GM21619 (cell line): ENCODE measurements around the gene DENND5A.
"Not testable (repeated sequence)": the region's sequence is repeated elsewhere in the genome, so short reads cannot be mapped to it uniquely, and the experiment has no call there.

ENCODE experiments used
- ATAC-seq: cut with Tn5 transposase; IDR thresholded peaks from one replicate; pipeline ENCODE4 v1.9.1; 2021; ENCODE audit not compliant: unreplicated experiment

DENND5A gene

DNA sequence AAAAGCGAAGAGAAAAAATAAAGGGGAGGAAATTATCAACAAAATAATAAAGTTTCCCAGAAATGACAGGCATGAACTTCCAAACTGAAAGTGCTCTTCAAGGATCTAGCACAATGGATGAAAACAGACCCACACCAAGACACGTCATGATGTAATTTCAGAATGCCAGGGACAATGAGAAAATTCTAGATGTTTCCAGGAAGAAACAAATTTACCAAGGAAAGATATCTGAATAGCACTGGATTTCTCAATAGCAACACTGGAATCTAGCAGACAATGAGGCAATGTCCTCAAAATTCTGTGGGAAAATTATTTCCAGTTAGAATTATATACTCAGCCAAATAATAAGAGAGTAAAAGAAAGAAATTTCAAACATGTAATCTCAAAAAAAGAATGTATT, 46.0 kb downstream of the DENND5A start:
- no peak for ATAC-seq

DNA sequence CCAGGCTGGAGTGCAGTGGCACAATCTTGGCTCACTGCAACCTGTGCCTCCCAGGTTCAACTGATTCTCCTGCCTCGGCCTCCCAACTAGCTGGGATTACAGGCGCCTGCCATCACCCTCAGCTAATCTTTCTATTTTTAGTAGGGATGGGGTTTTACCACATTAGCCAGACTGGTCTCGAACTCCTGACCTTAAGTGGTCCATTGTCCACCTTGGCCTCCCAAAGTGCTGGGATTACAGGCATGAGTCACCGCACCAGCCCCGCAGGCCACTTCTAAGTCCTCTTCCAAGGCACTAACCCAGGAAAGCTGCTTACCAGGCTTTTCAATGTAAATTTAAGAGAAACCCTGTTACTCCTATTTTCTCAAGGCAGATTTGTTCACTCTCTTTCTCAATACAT, 50.4 kb downstream of the DENND5A start:
- ATAC-seq: no peak

DNA sequence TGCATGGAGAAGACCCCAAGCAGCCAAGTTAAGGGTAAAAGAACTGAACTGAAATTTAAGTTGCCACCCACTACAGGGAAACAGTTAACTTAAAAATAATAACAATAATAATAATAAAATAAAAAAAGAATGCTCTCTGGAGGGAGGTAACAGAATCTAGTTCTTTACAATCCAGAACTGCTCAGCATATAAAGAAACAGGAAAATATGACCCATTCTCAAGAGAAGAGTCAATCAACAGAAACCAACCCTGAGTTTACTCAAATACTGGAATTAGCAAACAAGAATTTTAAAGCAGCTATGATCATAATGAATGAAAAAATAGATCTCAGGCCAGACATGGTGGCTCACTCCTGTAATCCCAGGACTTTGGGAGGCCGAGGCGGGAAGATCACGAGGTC, 53.8 kb downstream of the DENND5A start:
- ATAC-seq: no peak

DNA sequence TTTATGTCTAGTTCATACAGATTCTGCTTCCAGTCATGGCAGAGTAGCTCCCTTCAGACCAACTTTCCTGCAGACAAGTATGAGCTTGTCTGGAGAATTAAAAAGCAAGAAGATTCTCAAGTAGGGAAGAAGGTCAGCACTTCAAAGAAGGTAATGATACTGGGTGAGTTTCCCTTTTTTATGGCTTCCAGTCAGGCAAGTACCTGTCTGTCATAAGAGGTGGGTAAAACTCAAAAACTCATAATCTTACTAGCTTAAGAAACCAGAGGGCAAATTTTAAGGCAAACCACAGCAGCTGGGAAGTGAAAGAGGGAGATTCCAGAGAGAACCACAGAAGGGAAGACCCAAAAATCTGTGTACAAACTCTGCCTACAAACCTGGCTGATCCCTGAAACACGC, 54.2 kb downstream of the DENND5A start:
- no peak for ATAC-seq

DNA sequence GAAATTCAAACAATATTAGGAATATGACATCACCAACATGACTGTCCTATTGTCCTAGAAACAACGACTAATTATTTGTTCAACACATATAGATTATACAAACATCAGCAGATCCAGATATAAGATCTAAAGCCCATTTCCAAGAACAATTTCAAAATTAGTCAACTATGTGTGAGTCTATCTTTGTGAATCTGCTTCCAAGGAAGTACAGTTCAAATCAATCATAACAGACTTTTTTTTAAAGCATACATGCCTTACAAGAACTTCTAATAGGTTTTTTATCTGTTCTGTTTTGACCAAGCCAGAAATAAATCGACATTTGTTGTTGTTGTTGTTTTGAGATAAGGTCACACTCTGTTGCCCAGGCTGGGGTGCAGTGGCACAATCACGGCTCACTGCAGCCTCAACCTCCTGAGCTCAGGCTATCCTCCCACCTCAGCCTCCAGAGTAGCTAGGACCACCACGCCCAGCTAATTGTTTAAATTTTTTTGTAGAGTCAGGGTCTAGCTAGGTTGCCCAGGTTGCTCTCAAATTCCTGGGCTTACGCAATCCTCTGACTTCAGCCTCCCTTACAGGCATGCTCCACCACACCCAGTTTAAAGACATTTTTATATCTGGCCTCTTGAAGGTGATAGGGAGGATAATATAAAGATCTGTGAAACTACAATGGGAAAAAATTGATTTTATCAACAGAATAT, 54.8 kb downstream of the DENND5A start:
- no peak for ATAC-seq

DNA sequence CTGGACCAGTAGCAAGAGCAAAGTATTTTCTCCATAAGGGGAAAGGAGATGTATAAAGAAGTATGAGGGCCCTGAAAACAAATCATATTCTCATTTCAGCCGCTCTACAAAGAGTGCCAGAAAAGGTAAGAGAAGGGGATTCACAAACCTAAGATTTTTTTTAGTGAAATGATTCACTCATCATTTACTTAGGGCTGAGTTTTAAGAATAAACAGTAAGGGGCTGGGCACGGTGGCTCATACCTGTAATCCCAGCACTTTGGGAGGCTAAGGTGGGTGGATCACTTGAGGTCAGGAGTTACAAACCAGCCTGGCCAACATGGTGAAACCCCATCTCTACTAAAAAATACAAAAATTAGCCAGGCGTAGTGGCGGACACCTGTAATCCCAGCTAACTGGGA, 55.5 kb downstream of the DENND5A start:
- not testable (repeated sequence) for ATAC-seq

DNA sequence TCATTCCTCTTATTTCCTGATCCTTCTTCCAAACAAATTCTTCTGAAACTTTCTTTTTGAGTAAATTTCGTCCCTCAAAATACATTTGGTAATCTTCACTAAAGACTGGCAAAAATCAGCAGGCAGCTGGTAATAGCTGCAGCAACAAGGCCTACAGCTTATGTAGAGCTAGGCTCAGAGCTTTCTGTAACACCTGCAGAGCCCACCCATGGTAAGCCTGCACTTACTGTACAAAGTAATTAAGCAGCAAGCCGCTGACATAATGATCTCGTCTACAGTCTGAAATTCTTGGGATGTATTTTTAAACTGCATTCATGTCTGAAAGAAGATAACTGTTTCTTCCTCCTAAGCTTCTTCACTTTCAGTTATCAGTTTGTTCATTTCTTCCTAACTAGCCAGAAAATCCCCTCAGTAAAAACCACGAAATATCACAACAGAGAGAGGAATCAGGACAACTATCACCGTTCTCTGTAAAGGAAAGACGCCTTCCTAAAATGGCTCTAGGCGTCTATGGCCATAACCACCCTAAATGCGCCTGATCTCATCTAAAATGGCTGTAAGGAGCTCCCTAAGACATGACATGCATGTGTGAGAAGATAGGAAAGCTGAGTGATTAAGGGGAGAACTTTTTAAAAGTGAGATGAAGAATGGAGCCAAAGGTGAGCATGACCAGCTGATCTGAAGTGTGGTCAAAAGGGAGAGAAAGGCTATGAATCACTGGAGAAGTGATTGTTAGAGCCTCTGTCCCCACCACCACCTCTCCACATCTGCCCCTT, 56.2 kb downstream of the DENND5A start:
- ATAC-seq: no peak

DNA sequence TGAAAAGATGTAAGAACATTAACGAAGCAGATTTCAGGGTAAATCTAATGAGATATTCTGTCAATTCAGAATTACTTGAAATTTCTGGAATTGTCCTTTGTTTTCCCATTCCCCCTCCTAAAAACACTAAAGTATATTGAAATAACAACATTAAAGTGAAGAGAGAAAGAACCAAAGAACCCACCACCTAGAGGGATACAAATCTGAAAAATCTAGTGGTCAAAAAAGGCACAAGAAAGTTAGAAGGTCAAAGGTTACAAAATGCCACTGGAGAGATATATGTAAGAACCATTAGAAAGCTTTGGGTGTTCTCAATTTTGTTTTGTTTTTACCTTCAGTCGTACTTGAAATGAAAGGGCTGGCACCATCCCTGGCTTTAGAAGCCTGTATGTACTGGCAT, 57.9 kb downstream of the DENND5A start:
- ATAC-seq: no peak

DNA sequence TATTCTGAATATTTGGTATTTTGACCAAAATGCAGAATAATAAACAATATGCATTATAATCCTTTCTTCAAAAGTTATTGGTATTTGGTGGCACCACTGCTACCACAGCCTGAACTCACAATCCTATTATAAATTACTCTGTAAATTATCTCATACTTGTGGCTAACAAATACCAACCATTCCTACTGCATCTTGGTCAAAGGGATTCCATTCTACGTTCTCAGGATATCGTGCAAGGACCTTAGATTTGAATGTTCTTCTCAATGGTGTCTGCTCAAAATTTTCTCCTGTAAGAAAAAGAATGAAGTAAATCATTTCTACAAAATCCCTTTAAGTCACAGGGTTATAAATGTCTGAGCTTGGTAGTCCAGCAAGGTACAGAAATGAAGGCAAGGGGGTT, 58.7 kb downstream of the DENND5A start:
- no peak for ATAC-seq

DNA sequence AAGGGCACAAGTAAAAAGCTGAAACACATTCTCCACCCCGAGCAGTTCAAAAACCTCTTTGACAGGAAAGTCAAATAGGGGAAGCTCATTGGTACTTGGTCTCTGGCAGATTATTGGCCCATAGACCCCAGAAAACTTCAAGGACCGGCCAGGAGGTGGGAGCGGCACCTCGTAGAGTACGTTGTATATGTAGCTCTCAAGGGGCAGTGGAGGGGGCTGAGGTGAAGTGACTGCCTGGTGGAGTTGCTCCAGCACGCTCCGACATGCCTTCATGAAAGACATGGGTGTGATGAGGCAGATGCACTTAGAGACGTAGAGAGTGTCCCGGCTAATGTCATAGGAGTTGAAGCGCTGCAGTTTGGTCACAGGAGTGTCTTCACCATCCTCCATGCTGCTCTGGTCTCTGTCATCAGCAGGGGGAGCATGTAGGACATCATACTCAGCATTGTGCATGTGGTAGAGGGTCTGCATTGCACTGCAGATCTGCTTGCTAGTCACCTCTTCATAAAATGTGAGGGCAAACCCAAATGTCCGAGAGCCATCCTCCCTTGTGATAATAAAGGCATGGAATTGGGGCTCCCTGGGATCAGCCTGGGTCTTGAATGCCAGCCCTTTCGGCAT, 61.3 kb downstream of the DENND5A start:
- ATAC-seq: no peak

DNA sequence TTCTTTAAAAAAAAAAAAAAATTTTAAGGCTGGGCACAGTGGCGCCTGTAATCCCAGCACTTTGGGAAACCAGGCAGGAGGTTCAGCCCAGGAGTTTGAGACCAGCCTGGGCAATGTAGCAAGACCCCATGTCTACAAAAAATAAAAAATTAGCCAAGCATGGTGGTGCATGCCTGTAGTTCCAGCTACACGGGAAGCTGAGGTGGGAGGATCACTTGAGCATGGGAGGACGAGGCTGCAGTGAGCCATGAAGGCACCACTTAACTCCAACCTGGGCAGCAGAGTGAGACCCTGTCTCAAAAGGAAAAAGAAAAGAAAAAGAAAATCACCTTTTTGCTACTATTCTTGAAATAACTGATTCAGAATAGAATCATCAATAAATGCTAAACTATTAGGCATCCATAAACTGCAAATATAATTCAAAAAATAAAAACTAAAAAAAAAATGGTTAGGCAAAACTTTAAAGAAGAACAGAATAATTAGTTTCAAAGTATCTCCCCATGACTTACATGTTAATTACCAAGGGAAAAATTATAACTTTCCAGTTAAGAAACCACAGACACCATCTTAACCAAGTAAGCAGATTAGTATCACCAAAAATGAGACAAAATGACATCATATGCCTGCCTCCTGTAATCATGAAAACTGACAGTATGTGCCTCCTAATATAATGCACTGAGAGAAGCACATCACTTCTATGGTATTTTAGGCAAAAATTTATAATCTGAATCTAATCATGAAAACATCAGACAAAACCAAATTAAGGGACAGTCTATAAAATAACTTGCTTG, 63.6 kb downstream of the DENND5A start:
- no peak for ATAC-seq

DNA sequence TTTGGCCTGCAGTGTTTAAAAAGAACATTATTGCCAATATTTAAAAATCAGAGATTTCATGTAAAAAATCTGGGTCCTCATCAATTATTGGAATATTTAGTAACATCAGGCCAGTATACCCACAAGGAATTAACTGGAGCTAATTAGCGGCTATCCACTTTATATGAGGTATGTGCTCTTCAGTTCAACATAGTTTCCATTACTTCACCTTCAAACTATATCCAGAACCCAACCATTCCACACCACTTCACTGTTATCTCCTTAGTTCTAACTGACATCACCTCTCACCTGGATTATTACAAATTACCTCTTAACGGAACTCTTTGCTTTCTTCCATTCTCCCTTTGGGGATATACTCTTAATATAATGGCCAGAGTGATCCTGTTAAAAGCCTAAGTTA, 64.7 kb downstream of the DENND5A start:
- ATAC-seq: no peak

DNA sequence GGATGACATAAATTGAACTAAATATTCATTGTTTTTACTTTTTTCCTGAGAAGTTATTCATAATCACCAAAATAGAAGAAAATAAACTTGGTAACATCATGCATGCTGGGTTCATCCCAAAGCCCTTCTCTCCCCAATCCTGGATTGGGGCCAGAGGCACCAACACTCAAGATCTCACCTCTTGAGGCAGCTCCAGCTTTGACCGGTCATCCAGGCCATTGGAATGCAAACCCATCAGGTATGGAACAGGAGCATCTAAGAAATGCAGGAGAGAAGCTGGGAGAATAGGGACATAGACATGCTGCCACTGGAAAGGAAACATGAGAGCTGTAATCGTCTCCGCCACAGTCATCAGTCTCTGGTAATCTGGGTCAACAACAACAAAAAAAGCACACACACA, 71.8 kb downstream of the DENND5A start:
- no peak for ATAC-seq

DNA sequence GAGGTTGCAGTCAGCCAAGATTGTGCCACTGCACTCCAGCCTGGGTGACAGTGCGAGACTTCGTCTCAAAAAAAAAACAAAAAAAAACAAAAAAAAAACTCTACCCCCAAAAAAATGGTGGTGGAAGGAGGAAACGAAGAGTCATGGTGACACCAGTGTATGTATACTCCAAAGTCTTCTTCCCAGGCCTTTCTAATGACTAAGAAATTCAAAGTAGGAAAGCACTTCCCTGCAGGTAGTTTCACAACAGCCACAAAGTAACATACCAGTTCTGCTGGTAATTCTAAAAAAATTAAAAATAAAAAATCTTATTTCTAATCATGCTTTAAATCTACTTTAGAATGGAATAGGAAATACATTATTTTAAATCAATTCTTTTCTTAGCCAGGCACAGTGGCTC, 72.6 kb downstream of the DENND5A start:
- ATAC-seq: no peak

DNA sequence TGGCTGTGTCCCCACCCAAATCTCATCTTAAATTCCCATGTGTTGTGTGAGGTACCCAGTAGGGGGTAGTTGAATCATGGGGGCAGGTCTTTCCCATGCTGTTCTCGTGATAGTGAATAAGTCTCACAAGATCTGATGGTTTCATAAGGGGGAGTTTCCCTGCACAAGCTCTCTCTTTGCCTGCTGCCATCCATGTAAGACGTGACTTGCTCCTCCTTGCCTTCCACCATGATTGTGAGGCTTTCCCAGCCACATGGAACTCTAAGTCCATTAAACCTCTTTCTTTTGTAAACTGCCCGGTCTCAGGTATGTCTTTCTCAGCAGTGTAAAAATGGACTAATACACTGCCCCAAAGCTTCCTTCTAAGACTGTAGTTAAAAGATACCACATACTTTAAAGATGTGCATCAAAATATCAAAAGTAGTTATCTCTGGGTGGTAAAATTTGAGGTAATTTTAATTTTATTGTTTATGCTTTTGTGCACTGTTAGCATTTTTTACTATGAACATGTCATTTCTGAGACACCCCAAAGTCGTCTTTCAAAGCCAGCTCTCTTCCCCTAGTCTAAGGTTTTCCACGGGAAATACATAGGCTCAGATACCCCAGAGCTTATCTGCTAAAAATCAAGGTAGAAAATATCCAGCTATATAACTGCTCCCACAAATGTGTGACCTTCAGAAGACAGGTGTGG, 74.7 kb downstream of the DENND5A start:
- not testable (repeated sequence) for ATAC-seq

DNA sequence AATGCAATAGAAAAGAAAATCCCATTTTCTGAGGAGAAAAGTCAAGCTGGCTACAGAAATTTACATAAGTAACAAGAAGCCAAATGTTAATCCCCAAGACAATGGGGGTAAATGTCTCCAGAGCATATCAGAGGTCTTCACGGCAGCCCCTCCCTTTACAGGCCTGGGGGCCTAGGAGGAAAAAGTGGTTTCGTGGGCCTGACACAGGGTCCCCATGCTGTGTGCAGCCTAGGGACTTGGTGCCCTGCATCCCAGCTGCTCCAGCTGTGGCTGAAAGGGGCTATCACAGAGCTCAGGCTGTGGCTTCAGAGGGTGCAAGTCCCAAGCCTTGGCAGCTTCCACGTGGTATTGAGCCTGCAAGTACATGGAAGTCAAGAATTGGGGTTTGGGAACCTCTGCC, 76.3 kb downstream of the DENND5A start:
- ATAC-seq: not testable (repeated sequence)

DNA sequence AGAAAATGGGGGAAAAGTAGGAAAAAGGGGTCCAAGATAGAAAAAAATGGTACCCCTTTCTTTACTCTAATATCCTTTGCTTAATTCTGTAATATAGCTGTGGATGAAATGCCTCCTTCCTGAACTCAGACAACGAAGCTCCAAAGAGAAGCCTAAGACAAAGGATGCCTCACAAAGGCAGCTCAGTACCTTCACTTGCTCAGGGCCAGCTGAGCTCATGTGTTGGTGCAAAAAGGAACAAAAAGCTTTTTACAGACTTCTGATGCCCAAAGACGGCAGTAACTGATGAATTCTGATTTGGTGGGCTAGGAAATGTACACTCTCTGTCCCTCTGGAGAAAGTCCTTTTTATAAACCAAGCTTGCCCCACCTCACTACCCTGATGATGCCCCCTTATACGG, 77.5 kb downstream of the DENND5A start:
- ATAC-seq: no peak

DNA sequence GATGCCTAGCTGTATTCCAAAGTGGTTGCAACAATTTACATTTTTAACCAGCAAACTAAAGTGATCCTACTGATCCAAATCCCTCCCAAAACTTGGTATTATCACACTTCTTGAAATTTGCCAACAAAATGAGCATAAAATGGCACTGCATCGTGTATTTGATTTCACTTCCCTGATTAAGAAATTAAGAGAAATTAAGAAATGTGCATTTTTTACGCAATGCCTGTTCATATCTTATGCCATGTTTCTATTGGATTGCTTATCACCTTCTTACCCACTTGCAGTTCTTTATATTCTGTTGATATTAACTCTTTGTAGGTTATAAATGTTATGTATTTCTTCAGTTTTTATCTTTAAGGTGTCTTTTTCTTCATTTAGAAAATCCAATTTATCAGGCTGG, 80.6 kb downstream of the DENND5A start:
- no peak for ATAC-seq

DNA sequence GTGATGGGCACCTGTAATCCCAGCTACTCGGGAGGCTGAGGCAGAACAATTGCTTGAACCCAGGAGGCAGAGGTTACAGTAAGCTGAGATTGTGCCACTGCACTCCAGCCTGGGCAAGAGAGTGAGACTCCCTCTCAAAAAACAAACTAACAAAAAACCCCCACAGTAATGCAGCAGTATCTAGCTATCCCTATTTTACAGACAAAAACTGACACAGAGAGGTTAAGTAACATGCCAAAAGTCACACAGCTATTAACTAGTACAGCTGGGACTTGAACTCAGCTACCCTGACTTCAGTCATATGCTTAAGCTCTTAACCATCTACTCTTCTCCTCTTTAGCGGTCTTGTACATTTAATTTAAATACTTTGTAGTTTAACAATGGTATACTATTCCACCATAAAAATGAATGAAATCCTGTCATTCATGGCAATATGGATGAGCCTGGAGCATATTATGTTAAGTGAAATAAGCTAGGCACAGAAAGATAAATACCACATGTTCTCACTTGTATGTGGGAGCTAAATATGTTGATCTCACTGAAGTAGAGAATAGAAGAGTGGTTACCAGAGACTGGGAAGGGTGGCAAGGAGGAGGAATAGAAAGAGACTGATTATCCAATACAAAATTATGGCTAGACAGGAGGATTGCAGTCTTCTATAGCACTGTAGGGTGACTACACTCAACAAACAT, 82.8 kb downstream of the DENND5A start:
- ATAC-seq: no peak

DNA sequence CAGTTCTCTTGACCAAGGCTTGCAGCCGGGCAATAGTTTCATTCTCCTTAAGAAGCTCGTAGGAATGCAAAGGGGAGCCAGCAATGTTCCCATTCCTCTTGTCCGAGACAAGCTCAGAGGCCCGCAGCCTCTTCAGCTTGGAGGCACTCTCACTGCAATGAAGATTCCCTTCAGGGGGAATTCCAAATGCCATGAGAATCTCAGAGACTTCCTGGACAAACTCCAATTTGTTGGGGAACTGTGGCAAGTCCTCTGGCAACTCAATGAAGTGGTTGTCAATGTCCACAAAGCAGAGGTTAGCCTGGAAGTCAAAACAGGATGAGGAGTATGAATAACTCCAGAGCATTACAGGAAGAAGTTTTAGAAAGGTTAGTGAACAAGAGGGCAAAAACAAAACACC, 84.4 kb downstream of the DENND5A start:
- no peak for ATAC-seq
